GM21423 (cell line): ENCODE data around the gene ICAM1.
"Not testable (repeated sequence)": the region's sequence is repeated elsewhere in the genome, so short reads cannot be mapped to it uniquely, and the experiment has no call there.

Experiments used
- ATAC-seq: cut with Tn5 transposase; IDR thresholded peaks from one replicate; pipeline ENCODE4 v1.9.1; 2021; ENCODE audit warnings: mild to moderate bottlenecking, moderate library complexity; ENCODE audit not compliant: unreplicated experiment

ICAM1 gene

DNA sequence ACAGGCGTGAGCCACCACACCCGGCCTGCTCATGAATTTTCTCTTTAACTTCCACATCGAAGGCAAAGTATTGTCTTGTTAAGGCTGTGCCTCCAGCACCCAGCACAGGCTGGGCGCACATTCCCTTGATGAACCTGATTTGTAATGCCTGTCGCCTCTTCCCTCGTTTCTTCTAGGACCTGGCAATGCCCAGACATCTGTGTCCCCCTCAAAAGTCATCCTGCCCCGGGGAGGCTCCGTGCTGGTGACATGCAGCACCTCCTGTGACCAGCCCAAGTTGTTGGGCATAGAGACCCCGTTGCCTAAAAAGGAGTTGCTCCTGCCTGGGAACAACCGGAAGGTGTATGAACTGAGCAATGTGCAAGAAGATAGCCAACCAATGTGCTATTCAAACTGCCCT lies 3.7 kb downstream of the ICAM1 start:
- ATAC-seq, result no peak

DNA sequence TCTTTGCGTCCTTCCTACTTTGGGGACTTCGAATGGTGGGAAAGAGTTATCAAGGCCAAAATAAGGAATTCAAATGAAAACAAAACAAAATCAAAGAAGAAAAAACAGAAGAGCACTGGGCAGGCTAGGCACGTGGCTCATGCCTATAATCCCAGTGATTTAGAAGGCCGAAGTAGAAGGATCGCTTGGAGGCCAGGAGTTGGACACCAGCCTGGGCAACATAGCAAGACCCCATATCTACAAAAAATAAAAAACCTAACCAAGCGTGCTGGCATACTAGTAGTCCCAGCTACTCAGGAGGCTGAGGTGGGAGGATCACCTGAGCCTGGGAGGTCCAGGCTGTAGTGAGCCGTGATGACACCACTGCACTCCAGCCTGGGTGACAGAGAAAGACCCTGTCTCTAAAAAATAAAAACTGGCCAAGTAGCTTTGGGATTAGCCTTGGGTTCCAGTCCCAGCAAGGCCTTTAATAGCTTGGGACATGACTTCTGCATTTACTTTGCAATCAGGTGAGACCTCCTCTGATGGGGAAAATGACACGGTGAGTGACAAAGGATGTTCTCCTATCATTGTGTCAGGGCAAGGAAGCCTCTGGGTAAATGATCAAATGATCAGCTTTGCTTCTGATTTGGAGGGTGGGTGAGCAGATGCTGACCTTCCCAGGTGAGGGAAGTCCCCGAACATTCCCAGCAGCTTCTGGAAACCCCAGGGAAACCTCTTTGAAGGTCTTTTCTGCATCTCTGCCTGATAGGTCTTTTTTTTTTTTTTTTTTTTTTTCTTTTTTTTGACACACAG lies 7.1 kb downstream of the ICAM1 start:
- no peak for ATAC-seq

DNA sequence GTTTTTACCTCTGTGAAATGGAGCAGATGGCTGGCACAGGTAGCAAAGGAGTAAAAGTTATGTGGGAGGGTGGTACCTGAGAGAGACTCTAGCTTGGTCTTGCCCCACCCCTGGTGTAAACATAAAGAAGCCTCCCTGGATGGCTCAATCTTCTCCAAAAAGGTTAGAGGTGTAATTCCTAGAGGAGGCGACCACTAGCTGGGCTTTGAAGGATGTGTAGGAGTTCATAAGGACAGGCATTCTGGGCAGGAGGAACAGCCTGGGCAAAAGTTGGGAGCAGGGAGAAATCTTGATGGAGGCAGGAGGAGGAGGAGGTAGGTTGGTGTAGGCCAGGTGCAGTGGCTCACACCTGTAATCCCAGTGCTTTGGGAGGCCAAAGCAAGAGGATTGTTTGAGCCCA lies 8.0 kb downstream of the ICAM1 start:
- ATAC-seq, result no peak

DNA sequence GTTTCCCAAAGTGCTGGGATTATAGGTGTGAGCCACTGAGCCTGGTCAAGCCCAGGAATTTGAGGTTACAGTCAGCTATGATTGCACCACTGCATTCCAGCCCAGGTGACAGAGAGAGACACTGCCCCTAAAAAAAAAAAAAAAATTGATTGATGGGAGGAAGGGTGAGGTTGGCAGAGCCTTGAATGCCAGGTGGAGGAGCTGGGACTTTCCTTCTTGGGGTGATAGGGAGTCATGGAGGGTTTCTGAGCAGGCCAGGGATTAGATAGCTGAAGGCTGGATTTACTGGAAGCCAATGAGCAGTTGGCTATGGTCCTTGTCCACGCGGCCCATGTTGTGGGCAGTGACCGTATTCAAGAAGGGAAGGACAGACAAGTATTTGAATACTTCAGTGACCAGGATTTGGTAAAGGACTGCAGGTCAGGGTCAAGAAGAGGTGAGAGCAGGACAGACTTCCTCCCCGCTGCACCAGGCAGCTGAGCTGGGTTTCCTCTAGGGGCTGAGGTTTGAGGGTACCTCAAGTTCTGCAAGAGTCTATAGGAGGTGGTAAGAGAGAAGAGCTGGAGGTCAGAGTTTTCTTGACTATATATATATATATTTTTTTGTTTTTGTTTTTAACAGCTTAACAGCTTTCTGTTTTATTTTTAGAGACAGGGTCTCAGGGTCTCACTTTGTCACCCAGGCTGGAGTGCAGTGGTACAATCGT lies 9.0 kb downstream of the ICAM1 start:
- ATAC-seq, result no peak

- not testable (repeated sequence) for ATAC-seq
Observed at GRCh38 chr19:10282043-10282442, 11.1 kb downstream of the ICAM1 start.

- no peak for ATAC-seq
Observed at GRCh38 chr19:10283301-10284064, 12.6 kb downstream of the ICAM1 start.

- ATAC-seq, result no peak
Observed at GRCh38 chr19:10284065-10284959, 13.4 kb downstream of the ICAM1 start.

DNA sequence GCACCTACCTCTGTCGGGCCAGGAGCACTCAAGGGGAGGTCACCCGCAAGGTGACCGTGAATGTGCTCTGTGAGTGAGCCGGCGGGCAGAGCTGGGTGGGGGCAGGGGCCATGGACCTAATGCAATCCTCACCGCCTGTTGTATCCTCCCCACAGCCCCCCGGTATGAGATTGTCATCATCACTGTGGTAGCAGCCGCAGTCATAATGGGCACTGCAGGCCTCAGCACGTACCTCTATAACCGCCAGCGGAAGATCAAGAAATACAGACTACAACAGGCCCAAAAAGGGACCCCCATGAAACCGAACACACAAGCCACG lies 14.0 kb downstream of the ICAM1 start:
- ATAC-seq, result no peak

DNA sequence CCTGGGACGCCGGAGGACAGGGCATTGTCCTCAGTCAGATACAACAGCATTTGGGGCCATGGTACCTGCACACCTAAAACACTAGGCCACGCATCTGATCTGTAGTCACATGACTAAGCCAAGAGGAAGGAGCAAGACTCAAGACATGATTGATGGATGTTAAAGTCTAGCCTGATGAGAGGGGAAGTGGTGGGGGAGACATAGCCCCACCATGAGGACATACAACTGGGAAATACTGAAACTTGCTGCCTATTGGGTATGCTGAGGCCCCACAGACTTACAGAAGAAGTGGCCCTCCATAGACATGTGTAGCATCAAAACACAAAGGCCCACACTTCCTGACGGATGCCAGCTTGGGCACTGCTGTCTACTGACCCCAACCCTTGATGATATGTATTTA lies 14.5 kb downstream of the ICAM1 start:
- no peak for ATAC-seq

GRCh38 chr19:10286803-10287737 lies 16.1 kb downstream of the ICAM1 start, which contains the start of gene ICAM4:
Gene ICAM4 (plus strand): TSS chr19:10286955. CDS start chr19:10287013, 58 bp downstream.
- no peak for ATAC-seq

DNA sequence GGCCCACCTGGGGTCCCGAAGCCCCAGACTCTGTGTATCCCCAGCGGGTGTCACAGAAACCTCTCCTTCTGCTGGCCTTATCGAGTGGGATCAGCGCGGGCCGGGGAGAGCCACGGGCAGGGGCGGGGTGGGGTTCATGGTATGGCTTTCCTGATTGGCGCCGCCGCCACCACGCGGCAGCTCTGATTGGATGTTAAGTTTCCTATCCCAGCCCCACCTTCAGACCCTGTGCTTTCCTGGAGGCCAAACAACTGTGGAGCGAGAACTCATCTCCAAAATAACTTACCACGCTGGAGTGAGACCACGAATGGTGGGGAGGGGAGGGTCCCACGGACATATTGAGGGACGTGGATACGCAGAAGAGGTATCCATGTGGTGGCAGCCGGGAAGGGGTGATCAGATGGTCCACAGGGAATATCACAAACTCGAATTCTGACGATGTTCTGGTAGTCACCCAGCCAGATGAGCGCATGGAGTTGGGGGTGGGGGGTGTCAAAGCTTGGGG lies 17.8 kb downstream of the ICAM1 start:
- ATAC-seq, result no peak

DNA sequence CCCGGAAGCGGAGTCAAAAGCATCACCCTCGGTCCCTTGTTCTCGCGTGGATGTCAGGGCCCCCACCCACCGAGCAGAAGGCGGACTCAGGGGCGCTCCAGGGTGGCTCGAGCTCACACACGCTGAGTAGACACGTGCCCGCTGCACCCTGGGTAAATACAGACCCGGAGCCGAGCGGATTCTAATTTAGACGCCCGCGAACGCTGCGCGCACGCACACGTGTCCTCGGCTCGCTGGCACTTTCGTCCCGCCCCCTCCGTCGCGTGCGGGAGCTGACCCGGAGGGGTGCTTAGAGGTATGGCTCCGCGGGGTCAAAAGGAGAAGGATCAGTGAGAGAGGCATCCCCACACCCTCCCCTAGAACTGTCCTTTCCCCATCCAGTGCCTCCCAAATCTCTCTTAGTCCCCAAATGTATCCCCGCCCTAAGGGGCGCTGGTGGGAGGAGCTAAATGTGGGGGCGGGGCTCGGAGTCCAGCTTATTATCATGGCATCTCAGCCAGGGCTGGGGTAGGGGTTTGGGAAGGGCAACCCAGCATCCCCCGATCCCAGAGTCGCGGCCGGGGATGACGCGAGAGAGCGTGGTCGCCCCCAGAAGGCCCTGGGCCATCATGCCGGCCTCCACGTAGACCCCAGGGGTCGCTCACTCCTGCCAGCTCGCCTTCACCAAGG lies 18.4 kb downstream of the ICAM1 start:
- ATAC-seq, result no peak

- no peak for ATAC-seq
Observed at GRCh38 chr19:10289836-10290356, 19.0 kb downstream of the ICAM1 start, which contains the start of gene ICAM5. Gene ICAM5 (plus strand): TSS chr19:10289952. CDS start chr19:10290044, 92 bp downstream.

DNA sequence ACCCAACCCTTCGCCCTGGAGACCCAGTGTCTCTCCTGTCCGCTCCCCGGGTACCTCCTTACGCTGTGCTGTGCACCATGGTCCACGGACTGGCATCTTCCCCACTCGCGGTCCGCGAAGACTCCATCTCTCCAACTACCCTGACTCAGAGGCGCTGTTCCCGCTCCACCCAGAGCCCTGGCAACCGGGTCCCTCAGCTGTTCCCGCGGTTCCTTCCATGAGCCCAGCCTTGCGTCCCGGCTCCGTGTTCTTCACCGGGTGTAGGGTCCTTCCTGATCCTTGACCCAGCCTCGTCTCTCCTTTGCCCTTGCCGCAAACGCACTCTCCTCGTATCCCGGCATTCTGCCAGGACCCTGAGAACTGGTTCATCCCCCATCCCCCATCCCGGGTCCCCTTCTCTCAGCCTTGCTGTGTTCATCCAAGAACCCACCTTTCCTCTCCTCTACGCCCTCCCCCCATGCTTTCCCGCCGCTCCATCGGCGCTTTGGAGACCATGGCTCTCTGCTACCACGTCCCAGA lies 19.5 kb downstream of the ICAM1 start:
- no peak for ATAC-seq

GRCh38 chr19:10290876-10291553 lies 20.1 kb downstream of the ICAM1 start:
- ATAC-seq, result no peak

- no peak for ATAC-seq
Observed at GRCh38 chr19:10291554-10292205, 20.8 kb downstream of the ICAM1 start.

GRCh38 chr19:10292206-10292788 lies 21.4 kb downstream of the ICAM1 start:
- no peak for ATAC-seq
